B cell (primary cell): ENCODE measurements around the gene GPR108. TPM values are rescaled to one million over a fixed set of nuclear protein-coding genes. Genes with fewer than 3 reads are reported as not detected.

ENCODE experiments used
- ATAC-seq: fragments of 200-7000 bp; cut with Tn5 transposase; one replicate; pipeline ENCODE4 v1.10.0; 2021; ENCODE audit warnings: low read depth, mild to moderate bottlenecking, moderate number of reproducible peaks, moderate library complexity
- CTCF ChIA-PET: fragments of 350-600 bp; sonication (Branson Sonifier 250); formaldehyde crosslinking; loops from one replicate; lab custom pipeline; 2021; ENCODE audit warnings: antibody characterized with exemption, inconsistent platforms; lab: Charles Lee
- POLR2A ChIA-PET: fragments of 350-600 bp; sonication (Branson Sonifier 250); formaldehyde crosslinking; loops from one replicate; lab custom pipeline; 2021; ENCODE audit warnings: antibody characterized with exemption; lab: Charles Lee
- DNase-seq: peaks from one replicate; pipeline ENCODE4 v3.0.0; 2013
- H2AFZ ChIP-seq: 2 replicates; pipeline ENCODE4 v1.6.1; 2012; ENCODE audit warnings: mild to moderate bottlenecking, low read depth, low read length; ENCODE audit not compliant: insufficient read depth, poor library complexity, severe bottlenecking
- H3K27ac ChIP-seq, 2 donors: 1 replicate in 1 of 2; 2 replicates in 1 of 2; pipeline ENCODE4 v1.5.1; 2012 to 2013; ENCODE audit warnings: low read length in 2 of 2, mild to moderate bottlenecking in 2 of 2, moderate library complexity in 1 of 2
- H3K27me3 ChIP-seq, 4 experiments: fragments of 200-600 bp in 1 of 4; sonication (generic) in 1 of 4; replicated peaks in 1 of 4; 1 replicate in 2 of 4; 2 replicates in 2 of 4; pipeline versions ENCODE4 v1.6.1 to v1.7.0; 2013 to 2016; ENCODE audit warnings: low read length in 3 of 4, mild to moderate bottlenecking in 2 of 4, mixed read lengths in 1 of 4, moderate library complexity in 1 of 4; ENCODE audit not compliant: insufficient read depth in 4 of 4, control insufficient read depth in 3 of 4; ENCODE audit errors: control extremely low read depth in 1 of 4
- H3K36me3 ChIP-seq, 2 experiments: replicated peaks in 1 of 2; 1 replicate in 1 of 2; 2 replicates in 1 of 2; pipeline versions ENCODE4 v1.6.1 to v1.7.1; 2013; ENCODE audit warnings: low read length in 1 of 2; ENCODE audit not compliant: insufficient read depth in 2 of 2, control insufficient read depth in 1 of 2; ENCODE audit errors: control extremely low read depth in 1 of 2, extremely low read depth in 1 of 2
- H3K4me1 ChIP-seq, 2 donors: fragments of 200-600 bp in 1 of 2; sonication (generic) in 1 of 2; 1 replicate in 1 of 2; 2 replicates in 1 of 2; pipeline versions ENCODE4 v1.5.1 to v1.6.1; 2013 to 2017; ENCODE audit warnings: low read length in 2 of 2; ENCODE audit not compliant: control insufficient read depth in 2 of 2, insufficient read depth in 2 of 2
- H3K4me2 ChIP-seq: replicated peaks from 2 replicates; pipeline ENCODE3; 2012; ENCODE audit warnings: mild to moderate bottlenecking, low read depth, low read length; ENCODE audit not compliant: poor library complexity, severe bottlenecking
- H3K4me3 ChIP-seq, 5 experiments: fragments of 200-600 bp in 1 of 5; sonication (generic) in 1 of 5; 1 replicate in 3 of 5; 2 replicates in 2 of 5; pipeline versions ENCODE4 v1.5.1 to v1.7.0; 2011 to 2016; ENCODE audit warnings: low read length in 4 of 5, mild to moderate bottlenecking in 4 of 5, low read depth in 2 of 5, control low read depth in 1 of 5, moderate library complexity in 1 of 5; ENCODE audit not compliant: insufficient read depth in 1 of 5; ENCODE audit errors: control extremely low read depth in 1 of 5, extremely low read depth in 1 of 5
- H3K79me2 ChIP-seq: fragments of 200-600 bp; sonication (generic); one replicate; pipeline ENCODE4 v1.6.0; 2016; ENCODE audit warnings: low read length; ENCODE audit not compliant: control insufficient read depth, insufficient read depth
- H3K9ac ChIP-seq: fragments of 200-600 bp; sonication (generic); 2 replicates; pipeline ENCODE4 v1.6.1; 2017; ENCODE audit warnings: mild to moderate bottlenecking, low read length, moderate library complexity
- H3K9me3 ChIP-seq, 3 donors: one replicate each; pipeline versions ENCODE4 v1.6.1 to v1.7.1; 2013; ENCODE audit warnings: low read length in 2 of 3; ENCODE audit not compliant: control insufficient read depth in 2 of 3, insufficient read depth in 1 of 3; ENCODE audit errors: control extremely low read depth in 1 of 3
- H4K20me1 ChIP-seq: 2 replicates; pipeline ENCODE4 v1.6.0; 2012; ENCODE audit warnings: mild to moderate bottlenecking, low read length; ENCODE audit not compliant: insufficient read depth, control insufficient read depth, poor library complexity, severe bottlenecking
- H3K27ac Mint-ChIP-seq: one replicate; pipeline ENCODE4 v1.8.0; 2021; ENCODE audit warnings: mixed read lengths
- H3K27me3 Mint-ChIP-seq: one replicate; pipeline ENCODE4 v1.8.0; 2021; ENCODE audit warnings: mixed read lengths
- H3K4me1 Mint-ChIP-seq: one replicate; pipeline ENCODE4 v1.8.0; 2021; ENCODE audit warnings: mixed read lengths
- H3K4me3 Mint-ChIP-seq: one replicate; pipeline ENCODE4 v1.8.0; 2021; ENCODE audit warnings: mixed read lengths
- H3K9me3 Mint-ChIP-seq: one replicate; pipeline ENCODE4 v1.8.0; 2022; ENCODE audit warnings: mixed read lengths; ENCODE audit not compliant: insufficient read depth
- CTCF ChIP-seq: fragments of 200-600 bp; IDR thresholded peaks from one replicate; pipeline ENCODE4 v1.8.0; 2022; ENCODE audit warnings: antibody characterized with exemption, mild to moderate bottlenecking
- EZH2 ChIP-seq: IDR thresholded peaks from 2 replicates; pipeline ENCODE4 v1.6.1; 2012; ENCODE audit warnings: borderline replicate concordance, low read depth, mild to moderate bottlenecking, moderate library complexity, low read length; ENCODE audit not compliant: insufficient read depth, poor library complexity, severe bottlenecking
- WGBS: methylation state at CpG from one replicate; pipeline ENCODE4 v1.1.5; 2013; ENCODE audit warnings: missing lambda C conversion rate; ENCODE audit not compliant: insufficient coverage; 5-methylcytosine and 5-hydroxymethylcytosine counted together
- intact Hi-C: fragments of 100-400 bp; cut with micrococcal nuclease; formaldehyde crosslinking; loops from one replicate; pipeline ENCODE4 v1.10.0; 2022
- polyA plus RNA-seq: library from polyadenylated mRNA; depleted of rRNA; stranded (reverse); fragments of >200 nt; gene quantifications from 2 replicates; pipeline ENCODE4 v1.2.3, GENCODE V29; 2012
- total RNA-seq, 2 donors: library from RNA; stranded (reverse); fragments of 120-200 nt in 1 of 2; gene quantifications; 1 replicate in 1 of 2; 2 replicates in 1 of 2; pipeline versions ENCODE4 v1.2.3 to v1.2.4, GENCODE V29; 2013 to 2022

The GPR108 gene
- total and polyA plus RNA-seq, 2 donors (not counting 1 experiment from before 2014, with no cell fraction given): 79.0 to 82.5 TPM

- Histone ChIP-seq H4K20me1 (no peaks in the 10 kb centered on the region), H3K4me1 (peaks cover 19 to 22% of the 10 kb centered on the region in 2 donors), H3K79me2 (peaks cover 14% of the 10 kb centered on the region), H3K27ac (no peak overlapping the region), H3K36me3 (peaks cover 0 to 10% of the 10 kb centered on the region in 2 experiments), H3K4me2 (no peak overlapping the region), H3K9ac (no peak overlapping the region), H3K4me3 (no peak overlapping the region), H2AFZ (no peak overlapping the region), H3K27me3 (no peaks in the 10 kb centered on the region), H3K9me3 (no peaks in the 10 kb centered on the region)
- H3K4me1 Mint-ChIP-seq: peaks cover 29% of the 10 kb centered on the region
- ATAC-seq: no peak
- H3K27me3 Mint-ChIP-seq: no peaks in the 10 kb centered on the region
- H3K9me3 Mint-ChIP-seq: no peaks in the 10 kb centered on the region
- ChIA-PET POLR2A (no interaction called here), CTCF (no interaction called here)
- WGBS: 94% methylated on average over 22 of the region's 22 CpGs
- H3K4me3 Mint-ChIP-seq: no peak overlapping the region
- no peak for TF ChIP-seq EZH2
- TF ChIP-seq CTCF: no peak
- intact Hi-C loops: no loop called here
- no peak overlapping the region for H3K27ac Mint-ChIP-seq
- no peak for DNase-seq
Observed at GRCh38 chr19:6731822-6732221, 5.6 kb downstream of the GPR108 start.

- Histone ChIP-seq H3K9me3 (no peaks in the 10 kb centered on the region), H3K4me1 (peaks cover 15 to 16% of the 10 kb centered on the region in 2 donors), H4K20me1 (no peaks in the 10 kb centered on the region), H3K27me3 (no peaks in the 10 kb centered on the region), H3K4me2 (no peak overlapping the region), H3K27ac (no peak overlapping the region), H3K4me3 (no peak overlapping the region), H3K9ac (no peak overlapping the region), H3K36me3 (peaks cover 0 to 10% of the 10 kb centered on the region in 2 experiments), H3K79me2 (peaks cover 10% of the 10 kb centered on the region), H2AFZ (no peak overlapping the region)
- WGBS: 91% methylated on average over 26 of the region's 30 CpGs
- ATAC-seq (no peak), DNase-seq (no peak)
- ChIA-PET POLR2A (no interaction called here), CTCF (no interaction called here)
- Mint-ChIP-seq H3K9me3 (no peaks in the 10 kb centered on the region), H3K27me3 (no peaks in the 10 kb centered on the region), H3K27ac (no peak overlapping the region), H3K4me1 (peaks cover 26% of the 10 kb centered on the region), H3K4me3 (no peak overlapping the region)
- TF ChIP-seq CTCF: no peak
- no peak for TF ChIP-seq EZH2
- intact Hi-C loops: no loop called here
Observed at GRCh38 chr19:6730941-6731670, 6.3 kb downstream of the GPR108 start.
